Fibroblast of lung (primary cell): Measurements from ENCODE around the gene RIC8A. TPM values are rescaled to one million over a fixed set of nuclear protein-coding genes. Genes with fewer than 3 reads are reported as not detected.
"Not testable (repeated sequence)": the region's sequence is repeated elsewhere in the genome, so short reads cannot be mapped to it uniquely, and the experiment has no call there.

Source experiments
- DNase-seq, 2 donors: peaks; one replicate each; pipeline versions ENCODE4 v3.0.0 to v3.0.0-alpha.2; 2010; ENCODE audit warnings: low read depth in 2 of 2
- H2AFZ ChIP-seq: 2 replicates; pipeline ENCODE4 v1.5.1; 2012; ENCODE audit warnings: low read length, control low read depth, inconsistent platforms
- H3K27ac ChIP-seq: 2 replicates; pipeline ENCODE4 v1.5.1; 2011; ENCODE audit warnings: low read length, control low read depth; ENCODE audit not compliant: insufficient read depth
- H3K27me3 ChIP-seq: 2 replicates; pipeline ENCODE4 v1.5.1; 2011; ENCODE audit warnings: mild to moderate bottlenecking, low read length; ENCODE audit not compliant: control insufficient read depth, insufficient read depth
- H3K36me3 ChIP-seq: 2 replicates; pipeline ENCODE4 v1.5.1; 2011; ENCODE audit warnings: low read length; ENCODE audit not compliant: control insufficient read depth, insufficient read depth
- H3K4me1 ChIP-seq: 2 replicates; pipeline ENCODE4 v1.5.1; 2011; ENCODE audit warnings: low read length; ENCODE audit not compliant: control insufficient read depth, insufficient read depth; ENCODE audit errors: extremely low read depth
- H3K4me2 ChIP-seq: 2 replicates; pipeline ENCODE4 v1.5.1; 2011; ENCODE audit warnings: low read length, control low read depth; ENCODE audit not compliant: insufficient read depth; ENCODE audit errors: extremely low read depth
- H3K4me3 ChIP-seq, 4 experiments: fragments of 200-600 bp in 1 of 4; sonication (generic) in 1 of 4; replicated peaks in 1 of 4; 2 replicates each; pipeline ENCODE4 v1.5.1; 2011 to 2016; ENCODE audit warnings: low read length in 4 of 4, low read depth in 3 of 4, mild to moderate bottlenecking in 3 of 4, control low read depth in 2 of 4, inconsistent platforms in 1 of 4, mixed read lengths in 1 of 4; ENCODE audit not compliant: insufficient read depth in 1 of 4; ENCODE audit errors: control extremely low read depth in 1 of 4
- H3K79me2 ChIP-seq: 2 replicates; pipeline ENCODE4 v1.5.1; 2012; ENCODE audit warnings: mild to moderate bottlenecking, low read length, inconsistent platforms; ENCODE audit not compliant: control insufficient read depth, insufficient read depth
- H3K9ac ChIP-seq: 2 replicates; pipeline ENCODE4 v1.5.1; 2011; ENCODE audit warnings: mild to moderate bottlenecking, low read length, control low read depth; ENCODE audit not compliant: insufficient read depth
- H3K9me3 ChIP-seq: 2 replicates; pipeline ENCODE4 v1.5.1; 2012; ENCODE audit warnings: low read depth, low read length; ENCODE audit not compliant: control insufficient read depth, insufficient read depth
- H4K20me1 ChIP-seq: 2 replicates; pipeline ENCODE4 v1.5.1; 2011; ENCODE audit warnings: low read length; ENCODE audit not compliant: control insufficient read depth, insufficient read depth; ENCODE audit errors: extremely low read depth
- EZH2 ChIP-seq: IDR thresholded peaks from 2 replicates; pipeline ENCODE4 v1.5.1; 2012; ENCODE audit warnings: low read length, control low read depth, mild to moderate bottlenecking; ENCODE audit errors: missing control alignments
- polyA plus RNA-seq, 2 donors: library from polyadenylated mRNA; depleted of rRNA in 1 of 2; stranded (reverse) in 1 of 2; unstranded in 1 of 2; fragments of >200 nt; gene quantifications; 2 replicates each; pipeline ENCODE4 v1.2.1, GENCODE V29; 2011 to 2012; ENCODE audit warnings: missing spikeins in 1 of 2
- total RNA-seq: library from RNA; depleted of rRNA; stranded (reverse); fragments of >200 nt; gene quantifications from 2 replicates; pipeline ENCODE4 v1.2.1, GENCODE V29; 2014
- TF ChIP-seq, protein P1 (sequence below), 2 donors: IDR thresholded peaks in 1 of 2; conservative IDR thresholded peaks in 1 of 2; 1 replicate in 1 of 2; 2 replicates in 1 of 2; pipeline ENCODE4 v1.5.1; 2011 to 2012; ENCODE audit warnings: low read length in 2 of 2, control low read depth in 1 of 2, inconsistent platforms in 1 of 2, low read depth in 1 of 2, mild to moderate bottlenecking in 1 of 2

Gene RIC8A
- total and polyA plus RNA-seq, 2 donors (not counting 1 experiment from before 2014, with no cell fraction given), result 106 to 230 TPM

DNA sequence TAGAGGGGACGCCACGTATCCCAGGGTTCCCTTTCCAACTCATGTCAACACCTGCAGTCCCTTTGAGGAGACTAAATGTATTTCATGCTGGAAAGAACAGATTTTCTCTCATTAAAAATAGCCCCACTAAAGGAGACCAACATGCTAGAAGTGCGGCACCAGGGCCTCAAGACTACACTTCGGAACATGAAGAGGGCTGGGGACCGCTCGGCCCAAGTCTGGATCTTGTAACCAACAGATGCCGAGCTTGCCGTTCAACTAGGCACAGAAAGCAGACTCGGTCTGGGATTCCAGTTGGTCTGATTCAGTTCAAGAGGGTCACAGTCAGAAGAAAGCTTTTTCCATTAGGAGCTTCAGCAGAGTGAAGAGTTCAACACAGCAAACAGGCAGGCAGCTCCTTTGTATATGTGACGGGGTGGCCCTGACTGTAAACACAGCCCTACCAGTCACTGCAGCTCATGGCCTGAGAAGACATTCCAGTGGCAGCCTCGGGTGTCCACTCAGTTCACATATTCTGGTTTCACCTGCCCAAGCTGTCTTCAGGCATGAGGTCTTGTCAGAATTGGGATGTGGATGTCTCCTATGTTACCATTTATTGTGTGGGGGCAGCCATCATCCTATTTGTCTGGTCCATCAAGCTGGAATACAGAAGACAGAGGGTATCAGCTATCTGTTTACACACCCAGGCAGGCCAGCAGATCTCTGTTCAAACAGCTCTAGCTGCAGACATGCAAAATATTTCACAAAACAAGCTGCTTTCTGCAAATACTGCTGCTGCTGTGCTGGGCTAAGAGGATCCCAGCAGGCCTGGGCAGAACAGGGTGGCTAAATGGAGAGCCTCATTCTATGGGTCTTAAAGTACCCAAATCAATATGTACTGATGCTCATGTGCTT is 8.8 kb downstream of the RIC8A start:
- Histone ChIP-seq H3K79me2 (peaks cover 9% of the 10 kb centered on the region), H3K4me2 (no peak overlapping the region), H3K4me1 (no peaks in the 10 kb centered on the region), H3K9me3 (no peaks in the 10 kb centered on the region), H3K4me3 (no peak overlapping the region), H3K27ac (no peak overlapping the region), H2AFZ (no peak overlapping the region), H3K27me3 (no peaks in the 10 kb centered on the region), H4K20me1 (no peaks in the 10 kb centered on the region), H3K36me3 (peaks cover 29% of the 10 kb centered on the region), H3K9ac (no peak overlapping the region)
- no peak for DNase-seq
- no peak for TF ChIP-seq EZH2
- TF ChIP-seq, protein P1, sequence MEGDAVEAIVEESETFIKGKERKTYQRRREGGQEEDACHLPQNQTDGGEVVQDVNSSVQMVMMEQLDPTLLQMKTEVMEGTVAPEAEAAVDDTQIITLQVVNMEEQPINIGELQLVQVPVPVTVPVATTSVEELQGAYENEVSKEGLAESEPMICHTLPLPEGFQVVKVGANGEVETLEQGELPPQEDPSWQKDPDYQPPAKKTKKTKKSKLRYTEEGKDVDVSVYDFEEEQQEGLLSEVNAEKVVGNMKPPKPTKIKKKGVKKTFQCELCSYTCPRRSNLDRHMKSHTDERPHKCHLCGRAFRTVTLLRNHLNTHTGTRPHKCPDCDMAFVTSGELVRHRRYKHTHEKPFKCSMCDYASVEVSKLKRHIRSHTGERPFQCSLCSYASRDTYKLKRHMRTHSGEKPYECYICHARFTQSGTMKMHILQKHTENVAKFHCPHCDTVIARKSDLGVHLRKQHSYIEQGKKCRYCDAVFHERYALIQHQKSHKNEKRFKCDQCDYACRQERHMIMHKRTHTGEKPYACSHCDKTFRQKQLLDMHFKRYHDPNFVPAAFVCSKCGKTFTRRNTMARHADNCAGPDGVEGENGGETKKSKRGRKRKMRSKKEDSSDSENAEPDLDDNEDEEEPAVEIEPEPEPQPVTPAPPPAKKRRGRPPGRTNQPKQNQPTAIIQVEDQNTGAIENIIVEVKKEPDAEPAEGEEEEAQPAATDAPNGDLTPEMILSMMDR (conservative IDR thresholded peaks at IDR 0.05 in 1 of 2, IDR thresholded peaks at IDR 0.05 in 1 of 2; ENCODE audit: low read depth in 1 of 2, low read length in 2 of 2), result no peak

DNA sequence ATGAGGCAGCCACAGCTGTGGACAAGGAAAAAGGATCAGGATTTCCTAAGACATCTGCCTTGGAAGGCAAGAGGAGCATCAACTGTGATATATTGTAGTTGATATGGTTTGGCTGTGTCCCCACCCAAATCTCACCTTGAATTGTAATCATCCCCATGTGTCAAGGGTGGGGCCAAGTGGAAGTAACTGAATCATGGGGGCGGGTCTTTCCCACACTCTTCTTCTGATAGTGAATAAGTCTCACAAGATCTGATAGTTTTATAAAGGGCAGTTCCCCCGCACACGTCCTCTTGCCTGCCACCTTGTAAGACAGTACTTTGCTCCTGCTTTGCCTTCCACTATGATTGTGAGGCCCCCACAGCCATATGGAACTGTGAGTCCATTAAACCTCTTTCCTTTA is 10.2 kb downstream of the RIC8A start:
- H3K9me3 ChIP-seq, result no peaks in the 10 kb centered on the region
- DNase-seq, result no peak
- no peak overlapping the region for H2AFZ ChIP-seq
- no peaks in the 10 kb centered on the region for H3K27me3 ChIP-seq
- H3K36me3 ChIP-seq, result peaks cover 21% of the 10 kb centered on the region
- H3K79me2 ChIP-seq, result no peaks in the 10 kb centered on the region
- H4K20me1 ChIP-seq, result no peaks in the 10 kb centered on the region
- peaks cover 3% of the 10 kb centered on the region for H3K4me1 ChIP-seq
- H3K4me3 ChIP-seq, result no peak overlapping the region
- H3K27ac ChIP-seq, result no peak overlapping the region
- TF ChIP-seq, protein P1 (conservative IDR thresholded peaks at IDR 0.05 in 1 of 2, IDR thresholded peaks at IDR 0.05 in 1 of 2; ENCODE audit: low read depth in 1 of 2, low read length in 2 of 2), result no peak
- no peak for TF ChIP-seq EZH2
- no peak overlapping the region for H3K9ac ChIP-seq
- H3K4me2 ChIP-seq, result no peak overlapping the region

DNA sequence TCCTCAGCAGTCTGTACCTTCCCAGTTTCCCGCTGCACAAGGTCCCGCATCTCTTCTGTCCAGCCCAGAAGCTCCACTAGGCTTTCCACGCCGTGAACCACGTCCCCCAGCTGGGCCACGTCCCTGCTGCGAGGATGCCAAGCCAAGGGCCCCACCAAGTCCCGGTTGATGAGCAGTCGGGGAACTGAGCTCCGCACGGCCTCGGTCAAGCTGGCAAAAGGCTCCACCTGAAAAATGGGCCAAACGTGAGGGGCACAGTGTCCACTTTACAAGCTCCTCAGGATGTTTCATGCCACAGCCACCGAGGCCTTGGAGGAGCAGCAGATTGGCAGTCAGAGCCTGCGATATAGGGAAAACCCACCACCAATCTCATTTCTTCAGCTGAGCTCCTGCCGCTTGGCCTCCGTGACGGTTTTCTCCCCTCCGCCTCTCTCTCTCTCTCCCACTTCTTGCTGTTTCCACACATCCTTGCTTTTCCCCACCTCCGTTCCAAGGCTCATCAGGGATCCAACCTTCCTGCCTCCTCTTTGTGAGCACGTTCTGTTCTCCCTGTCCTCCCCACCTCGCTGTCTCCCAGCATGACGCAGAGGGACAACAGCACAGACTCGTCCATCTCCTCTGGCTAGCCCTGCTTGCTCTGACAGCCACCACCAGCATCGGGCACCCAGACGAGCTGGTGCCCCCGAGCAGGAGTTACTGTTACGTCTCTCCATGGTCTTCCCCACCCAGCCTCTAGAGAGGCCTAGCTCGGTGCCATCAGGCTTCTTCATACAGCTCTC is 11.5 kb downstream of the RIC8A start:
- H3K9ac ChIP-seq, result no peak overlapping the region
- H3K79me2 ChIP-seq, result no peaks in the 10 kb centered on the region
- no peak for DNase-seq
- no peak overlapping the region for H3K4me2 ChIP-seq
- H4K20me1 ChIP-seq, result no peaks in the 10 kb centered on the region
- H3K27ac ChIP-seq, result no peak overlapping the region
- no peaks in the 10 kb centered on the region for H3K9me3 ChIP-seq
- H3K36me3 ChIP-seq, result peaks cover 17% of the 10 kb centered on the region
- no peak overlapping the region for H3K4me3 ChIP-seq
- H3K27me3 ChIP-seq, result no peaks in the 10 kb centered on the region
- peaks cover 10% of the 10 kb centered on the region for H3K4me1 ChIP-seq
- TF ChIP-seq EZH2, result no peak
- TF ChIP-seq, protein P1 (conservative IDR thresholded peaks at IDR 0.05 in 1 of 2, IDR thresholded peaks at IDR 0.05 in 1 of 2; ENCODE audit: low read depth in 1 of 2, low read length in 2 of 2), result no peak
- H2AFZ ChIP-seq, result no peak overlapping the region

DNA sequence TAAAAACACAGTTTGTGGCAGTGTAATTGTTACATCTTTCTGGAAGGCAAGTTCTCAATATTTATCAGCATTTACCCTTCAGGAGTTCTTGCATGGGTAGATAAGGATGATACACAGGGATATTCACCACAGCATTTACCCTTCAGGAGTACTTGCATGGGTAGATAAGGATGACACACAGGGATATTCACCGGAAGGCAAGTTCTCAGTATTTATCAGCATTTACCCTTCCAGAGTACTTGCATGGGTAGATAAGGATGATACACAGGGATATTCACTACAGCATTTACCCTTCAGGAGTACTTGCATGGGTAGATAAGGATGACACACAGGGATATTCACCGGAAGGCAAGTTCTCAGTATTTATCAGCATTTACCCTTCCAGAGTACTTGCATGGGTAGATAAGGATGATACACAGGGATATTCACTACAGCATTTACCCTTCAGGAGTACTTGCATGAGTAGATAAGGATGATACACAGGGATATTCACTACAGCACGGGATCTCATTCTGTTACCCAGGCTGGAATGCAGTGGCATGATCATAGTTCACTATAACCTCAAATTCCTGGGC is 13.2 kb downstream of the RIC8A start:
- not testable (repeated sequence) for H3K36me3 ChIP-seq, DNase-seq, H2AFZ ChIP-seq, H3K27ac ChIP-seq, H3K4me1 ChIP-seq, H3K4me3 ChIP-seq, H3K9me3 ChIP-seq, H3K79me2 ChIP-seq, H3K27me3 ChIP-seq, H3K4me2 ChIP-seq, H3K9ac ChIP-seq, H4K20me1 ChIP-seq
